Muscle layer of colon (tissue), 2 donors: ENCODE measurements around the gene ADSS1.

ENCODE experiments used
- H3K27ac ChIP-seq: one replicate; pipeline ENCODE4 v1.7.0; 2013; ENCODE audit warnings: low read depth, mild to moderate bottlenecking, low read length, moderate library complexity
- H3K27me3 ChIP-seq, 2 donors: one replicate each; pipeline ENCODE4 v1.7.0; 2013; ENCODE audit warnings: low read length in 2 of 2, mild to moderate bottlenecking in 2 of 2; ENCODE audit not compliant: insufficient read depth in 2 of 2, control insufficient read depth in 1 of 2
- H3K36me3 ChIP-seq: one replicate; pipeline ENCODE4 v1.7.0; 2013; ENCODE audit warnings: mild to moderate bottlenecking, low read length; ENCODE audit not compliant: insufficient read depth
- H3K4me1 ChIP-seq: one replicate; pipeline ENCODE4 v1.7.0; 2013; ENCODE audit warnings: mild to moderate bottlenecking, low read length; ENCODE audit not compliant: insufficient read depth
- H3K4me3 ChIP-seq, 2 donors: one replicate each; pipeline ENCODE4 v1.7.0; 2013; ENCODE audit warnings: low read length in 2 of 2, low read depth in 1 of 2, mild to moderate bottlenecking in 1 of 2, moderate library complexity in 1 of 2
- H3K9ac ChIP-seq: one replicate; pipeline ENCODE4 v1.7.0; 2013; ENCODE audit warnings: low read length
- H3K9me3 ChIP-seq: one replicate; pipeline ENCODE4 v1.7.0; 2013; ENCODE audit warnings: mild to moderate bottlenecking, low read length
- donor health status: abdominal sarcoma.
- donor health status: Adenocarcinoma of cecum.

The ADSS1 gene

GRCh38 chr14:104689109-104689880 lies 34.7 kb upstream of the ADSS1 start, which contains the start of gene INF2:
INF2 (plus strand) TSS chr14:104689618; CDS start chr14:104701366, 11,748 bp downstream.
- Histone ChIP-seq H3K27me3 (no peaks in the 10 kb centered on the region), H3K9me3 (no peaks in the 10 kb centered on the region), H3K9ac (peak within 1 kb of the TSS; percentile 76), H3K4me1 (peaks cover 39% of the 10 kb centered on the region), H3K4me3 (peak within 1 kb of the TSS; percentile 81 to 85), H3K27ac (peak within 1 kb of the TSS; percentile 66), H3K36me3 (no peaks in the 10 kb centered on the region)

GRCh38 chr14:104689881-104690711 lies 33.9 kb upstream of the ADSS1 start:
- H3K27ac ChIP-seq = peak overlapping the region; percentile 47
- H3K9ac ChIP-seq = peak overlapping the region; percentile 76
- no peaks in the 10 kb centered on the region for H3K36me3 ChIP-seq
- peak overlapping the region; percentile 81 to 85 for H3K4me3 ChIP-seq
- H3K4me1 ChIP-seq = peaks cover 41% of the 10 kb centered on the region
- no peaks in the 10 kb centered on the region for H3K9me3 ChIP-seq
- no peaks in the 10 kb centered on the region for H3K27me3 ChIP-seq

DNA sequence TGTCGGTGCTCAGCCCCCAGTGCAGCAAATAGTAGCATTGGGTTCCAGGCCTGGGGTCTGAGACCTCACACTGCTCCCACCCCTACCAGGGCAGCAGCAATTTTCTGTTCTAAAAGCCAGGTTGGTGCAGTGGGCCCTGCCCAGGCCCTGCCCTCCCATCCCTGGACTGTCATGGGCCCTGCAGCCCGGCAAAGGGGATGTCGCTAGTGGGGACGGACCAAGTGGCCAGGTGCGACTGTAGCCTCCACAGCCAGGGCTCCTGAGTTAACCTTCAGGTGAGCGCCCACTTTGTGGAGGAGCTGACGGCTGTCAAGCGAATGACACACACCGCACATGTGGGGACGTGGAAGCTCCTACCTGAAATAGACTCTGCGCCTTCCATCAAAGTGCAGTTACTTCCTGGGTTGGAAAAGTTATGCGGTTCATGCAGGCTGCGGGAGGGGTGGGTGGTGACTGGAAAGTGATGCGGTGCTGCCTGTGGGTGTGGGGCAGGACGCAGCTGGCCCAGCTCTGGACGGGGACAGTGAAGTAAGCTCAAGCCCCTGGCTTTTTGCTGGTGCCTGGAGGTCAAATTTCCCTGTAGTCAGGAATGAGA lies 33.1 kb upstream of the ADSS1 start:
- Histone ChIP-seq H3K27me3 (no peaks in the 10 kb centered on the region), H3K4me1 (peaks cover 44% of the 10 kb centered on the region), H3K4me3 (peak overlapping the region in 1 of 2 donors; percentile 85), H3K27ac (no peak overlapping the region), H3K9me3 (no peaks in the 10 kb centered on the region), H3K9ac (no peak overlapping the region), H3K36me3 (no peaks in the 10 kb centered on the region)

DNA sequence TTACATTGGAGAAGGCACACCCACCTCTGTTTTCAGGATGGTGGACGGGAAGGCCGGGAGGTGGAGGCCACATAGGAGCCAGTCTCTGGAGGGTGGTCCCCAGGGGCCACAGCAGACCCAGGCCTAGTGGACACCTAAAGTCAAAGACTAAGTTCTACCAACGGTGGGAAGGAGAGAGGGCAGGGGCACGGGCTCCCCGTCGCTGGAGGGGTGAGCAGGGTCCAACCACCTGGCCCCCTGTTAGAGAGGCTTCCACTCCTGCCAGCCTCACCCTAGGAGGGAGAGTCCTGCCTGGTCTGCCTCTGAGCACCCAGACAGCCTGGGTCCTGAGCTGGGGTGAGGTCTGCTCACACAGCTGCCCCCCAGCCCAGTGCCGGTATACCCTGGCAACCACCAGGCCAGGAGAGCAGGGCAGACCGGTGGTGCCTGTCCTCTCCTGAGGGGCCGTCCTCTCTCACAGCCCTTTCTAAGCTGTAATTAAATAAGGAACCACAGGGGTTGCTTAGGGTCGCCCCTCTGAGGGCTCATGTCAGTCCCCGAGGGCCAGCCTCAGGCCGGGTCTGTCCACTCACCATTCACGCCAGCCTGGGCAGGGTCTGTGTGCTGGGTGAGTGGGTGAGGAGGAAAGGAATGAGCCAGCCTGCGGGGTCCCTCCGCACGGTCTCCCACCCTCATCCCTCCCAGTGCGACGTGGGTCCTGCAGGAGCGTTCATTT lies 32.3 kb upstream of the ADSS1 start:
- no peak overlapping the region for H3K27ac ChIP-seq
- H3K9ac ChIP-seq = no peak overlapping the region
- no peaks in the 10 kb centered on the region for H3K9me3 ChIP-seq
- no peaks in the 10 kb centered on the region for H3K36me3 ChIP-seq
- peaks cover 50% of the 10 kb centered on the region for H3K4me1 ChIP-seq
- no peaks in the 10 kb centered on the region for H3K27me3 ChIP-seq
- peak overlapping the region in 1 of 2 donors; percentile 85 for H3K4me3 ChIP-seq

GRCh38 chr14:104692261-104692938 lies 31.6 kb upstream of the ADSS1 start:
- Histone ChIP-seq H3K36me3 (no peaks in the 10 kb centered on the region), H3K4me3 (no peak overlapping the region), H3K9me3 (no peaks in the 10 kb centered on the region), H3K27me3 (no peaks in the 10 kb centered on the region), H3K4me1 (peaks cover 54% of the 10 kb centered on the region), H3K27ac (no peak overlapping the region), H3K9ac (no peak overlapping the region)

DNA sequence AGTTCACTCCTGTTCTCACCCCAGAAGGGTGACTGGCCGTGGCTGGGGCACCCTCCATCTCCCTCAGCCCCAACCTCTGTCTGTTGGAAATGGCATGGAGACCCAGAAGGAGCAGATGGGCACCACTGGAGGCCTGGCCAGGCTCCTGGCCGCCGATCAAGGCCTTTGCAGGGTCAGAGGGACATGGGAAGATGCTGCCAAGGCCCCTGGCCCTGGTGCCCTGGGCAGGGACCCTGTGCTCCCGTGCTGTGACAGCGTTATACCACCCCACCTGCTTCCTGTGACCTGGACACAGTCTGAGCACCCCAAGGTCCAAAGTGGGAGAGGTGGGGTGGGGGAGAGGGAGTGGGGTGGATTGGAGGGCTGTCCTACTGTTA lies 31.1 kb upstream of the ADSS1 start:
- no peaks in the 10 kb centered on the region for H3K27me3 ChIP-seq
- no peak overlapping the region for H3K9ac ChIP-seq
- H3K27ac ChIP-seq = no peak overlapping the region
- no peak overlapping the region for H3K4me3 ChIP-seq
- H3K9me3 ChIP-seq = no peaks in the 10 kb centered on the region
- no peaks in the 10 kb centered on the region for H3K36me3 ChIP-seq
- peaks cover 55% of the 10 kb centered on the region for H3K4me1 ChIP-seq

- H3K27me3 ChIP-seq = no peaks in the 10 kb centered on the region
- H3K36me3 ChIP-seq = no peaks in the 10 kb centered on the region
- no peak overlapping the region for H3K9ac ChIP-seq
- no peaks in the 10 kb centered on the region for H3K9me3 ChIP-seq
- H3K4me3 ChIP-seq = no peak overlapping the region
- peaks cover 55% of the 10 kb centered on the region for H3K4me1 ChIP-seq
- no peak overlapping the region for H3K27ac ChIP-seq
These were observed 30.3 kb upstream of the ADSS1 start for GRCh38 chr14:104693482-104694431.

DNA sequence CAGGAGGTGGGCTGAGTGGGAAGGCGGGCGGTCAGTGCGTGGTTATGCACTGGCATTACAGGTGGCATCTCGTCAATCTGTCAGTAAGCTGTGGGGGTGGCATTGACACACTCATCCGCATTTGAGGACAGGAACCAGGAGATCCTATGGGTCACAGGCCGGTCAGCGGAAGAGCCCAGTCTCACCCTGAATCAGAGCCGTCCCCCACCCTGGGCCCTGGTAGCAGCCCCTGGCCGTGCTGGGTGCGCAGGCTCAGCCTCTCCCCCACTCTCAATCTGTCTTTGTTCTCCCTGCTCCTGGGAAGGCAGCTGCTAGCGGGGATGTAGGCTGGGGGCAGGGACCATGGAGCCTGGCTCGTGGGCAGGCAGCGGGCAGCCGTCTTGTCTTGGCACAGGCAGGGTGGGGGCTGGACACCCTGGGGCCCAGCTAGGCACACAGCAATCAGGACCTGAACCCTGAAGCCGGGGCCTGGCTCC lies 29.5 kb upstream of the ADSS1 start:
- H3K36me3 ChIP-seq = no peaks in the 10 kb centered on the region
- no peak overlapping the region for H3K9ac ChIP-seq
- H3K4me1 ChIP-seq = peaks cover 59% of the 10 kb centered on the region
- H3K27me3 ChIP-seq = no peaks in the 10 kb centered on the region
- no peak overlapping the region for H3K4me3 ChIP-seq
- H3K9me3 ChIP-seq = no peaks in the 10 kb centered on the region
- peak overlapping the region; percentile 12 for H3K27ac ChIP-seq

- no peak overlapping the region for H3K4me3 ChIP-seq
- H3K4me1 ChIP-seq = peaks cover 64% of the 10 kb centered on the region
- H3K9ac ChIP-seq = no peak overlapping the region
- H3K9me3 ChIP-seq = no peaks in the 10 kb centered on the region
- peak overlapping the region; percentile 12 for H3K27ac ChIP-seq
- H3K36me3 ChIP-seq = no peaks in the 10 kb centered on the region
- H3K27me3 ChIP-seq = no peaks in the 10 kb centered on the region
These were observed 28.9 kb upstream of the ADSS1 start for GRCh38 chr14:104694991-104695659.
